ENCODE data around the gene ARAP2. TPM values are rescaled to one million over a fixed set of nuclear protein-coding genes. Genes with fewer than 3 reads are reported as not detected.

ARAP2 gene
- total and polyA plus RNA-seq, 2 of the 13 experiments (the other 11 are each of a cell fraction or from before 2014, with no cell fraction given), result 0.37 to 1.4 TPM

- ChIA-PET CTCF (ENCODE audit: low intra/inter-chr PET ratio, low total read pairs) (no interaction called here), POLR2A (no interaction called here)
- intact Hi-C loops (cut with micrococcal nuclease; ENCODE audit: unreplicated experiment) (no loop called here), in situ Hi-C loops (cut with HindIII; ENCODE audit: extremely low pct_ligation_motif_present, low pct_unique_long_range_greater_than_20kb) (no loop called here)
- Histone ChIP-seq H3K9ac (ENCODE audit: insufficient read depth, low read depth, low read length) (no peak overlapping the region), H3K79me2 (ENCODE audit: insufficient read depth, low read length) (no peaks in the 10 kb centered on the region), H4K20me1 (ENCODE audit: insufficient read depth, low read length) (no peaks in the 10 kb centered on the region), H2AFZ (ENCODE audit: low read length) (no peak overlapping the region), H3K27me3 (ENCODE audit: control insufficient read depth in 1 of 2, insufficient read depth in 2 of 2, low read length in 2 of 2) (no peaks in the 10 kb centered on the region), H3K4me1 (ENCODE audit: insufficient read depth, low read length) (no peaks in the 10 kb centered on the region), H3K36me3 (replicated peaks in 1 of 2; ENCODE audit: control insufficient read depth in 1 of 2, insufficient read depth in 2 of 2, low read length in 2 of 2) (no peaks in the 10 kb centered on the region), H3K4me3 (replicated peaks in 1 of 3; ENCODE audit: insufficient read depth in 1 of 3, low read depth in 2 of 3, low read length in 3 of 3) (no peak overlapping the region), H3K4me2 (ENCODE audit: low read depth, low read length) (no peak overlapping the region), H3K9me3 (ENCODE audit: low read length) (no peaks in the 10 kb centered on the region), H3K27ac (ENCODE audit: extremely low read length, insufficient read depth, low read length) (no peak overlapping the region)
- ATAC-seq, result peak; percentile 27; the same call in 2 of the 3 replicates
- BruUV-seq (replicated peaks), result no TSS peak
- no peak for DNase-seq (ENCODE audit: low spot score)
- FAIRE-seq, result no peak
- no peak for TF ChIP-seq ZNF513 (CRISPR knock-in tag; conservative IDR thresholded peaks at IDR 0.05)
- no peak for TF ChIP-seq NPAS2 (CRISPR knock-in tag; IDR thresholded peaks at IDR 0.05; ENCODE audit: borderline replicate concordance)
- no peak for TF ChIP-seq SRSF9 (IDR thresholded peaks at IDR 0.05; ENCODE audit: borderline replicate concordance, insufficient read depth, low read depth, low read length, poor library complexity, severe bottlenecking)
- TF ChIP-seq ARNT2 (CRISPR knock-in tag; IDR thresholded peaks at IDR 0.05; ENCODE audit: low read depth), result no peak
- TF ChIP-seq PRDM15 (CRISPR knock-in tag; IDR thresholded peaks at IDR 0.05), result no peak
- 16% methylated on average over 6 of the region's 6 CpGs for WGBS (ENCODE audit: low lambda C conversion rate)
These were observed 12.1 kb upstream of the ARAP2 start for GRCh38 chr4:36256398-36256891.
